H9 (cell line): ENCODE data around the gene DISC1. TPM values are rescaled to one million over a fixed set of nuclear protein-coding genes. Genes with fewer than 3 reads are reported as not detected.
"Not testable (repeated sequence)": the region's sequence is repeated elsewhere in the genome, so short reads cannot be mapped to it uniquely, and the experiment has no call there.

ENCODE experiments used
- DNase-seq: peaks from one replicate; pipeline ENCODE4 v3.0.0-alpha.2; 2017
- H2AFZ ChIP-seq: one replicate; pipeline ENCODE4 v1.6.1; 2013; ENCODE audit warnings: mild to moderate bottlenecking, low read length, control low read depth, moderate library complexity
- H2AK5ac ChIP-seq: 2 replicates; pipeline ENCODE4 v1.6.1; 2013; ENCODE audit warnings: low read length, control low read depth, mixed read lengths; ENCODE audit not compliant: insufficient read length
- H2BK120ac ChIP-seq: one replicate; pipeline ENCODE4 v1.6.1; 2013; ENCODE audit warnings: low read depth, mild to moderate bottlenecking, low read length, control low read depth, inconsistent platforms; ENCODE audit not compliant: poor library complexity, severe bottlenecking
- H2BK12ac ChIP-seq: 2 replicates; pipeline ENCODE4 v1.6.1; 2013; ENCODE audit warnings: low read length, control low read depth, mixed read lengths, low read depth; ENCODE audit not compliant: insufficient read length
- H2BK15ac ChIP-seq: 2 replicates; pipeline ENCODE4 v1.6.1; 2013; ENCODE audit warnings: low read depth, low read length, control low read depth
- H2BK20ac ChIP-seq: one replicate; pipeline ENCODE4 v1.6.1; 2013; ENCODE audit warnings: low read depth, mild to moderate bottlenecking, low read length, control low read depth, inconsistent platforms; ENCODE audit not compliant: poor library complexity, severe bottlenecking
- H2BK5ac ChIP-seq: 2 replicates; pipeline ENCODE4 v1.6.1; 2013; ENCODE audit warnings: low read length, control low read depth, mixed read lengths; ENCODE audit not compliant: insufficient read length
- H3K14ac ChIP-seq: 2 replicates; pipeline ENCODE4 v1.6.1; 2013; ENCODE audit warnings: low read length, control low read depth; ENCODE audit not compliant: insufficient read depth
- H3K18ac ChIP-seq: 2 replicates; pipeline ENCODE4 v1.6.1; 2013; ENCODE audit warnings: low read depth, mild to moderate bottlenecking, mixed read lengths, low read length, control low read depth; ENCODE audit not compliant: insufficient read length
- H3K23ac ChIP-seq: 2 replicates; pipeline ENCODE4 v1.6.1; 2013; ENCODE audit warnings: low read length, control low read depth, mixed read lengths, low read depth; ENCODE audit not compliant: insufficient read length
- H3K23me2 ChIP-seq: 2 replicates; pipeline ENCODE4 v1.6.1; 2013; ENCODE audit warnings: low read depth, mild to moderate bottlenecking, mixed read lengths, low read length, control low read depth; ENCODE audit not compliant: insufficient read length, poor library complexity, severe bottlenecking
- H3K27ac ChIP-seq: 2 replicates; pipeline ENCODE4 v1.5.1; 2013; ENCODE audit warnings: low read length, control low read depth, mixed read lengths, low read depth; ENCODE audit not compliant: insufficient read length
- H3K27me3 ChIP-seq: 2 replicates; pipeline ENCODE4 v1.6.1; 2013; ENCODE audit warnings: low read length, control low read depth, inconsistent platforms; ENCODE audit not compliant: insufficient read depth
- H3K4ac ChIP-seq: 2 replicates; pipeline ENCODE4 v1.6.1; 2013; ENCODE audit warnings: low read depth, mild to moderate bottlenecking, control low read depth, inconsistent platforms, low read length, moderate library complexity
- H3K4me1 ChIP-seq: 2 replicates; pipeline ENCODE4 v1.6.1; 2013; ENCODE audit warnings: low read length, control low read depth, inconsistent platforms; ENCODE audit not compliant: insufficient read depth
- H3K4me2 ChIP-seq: 2 replicates; pipeline ENCODE4 v1.6.1; 2013; ENCODE audit warnings: low read length, control low read depth, mixed read lengths; ENCODE audit not compliant: insufficient read length, insufficient read depth
- H3K56ac ChIP-seq: 2 replicates; pipeline ENCODE4 v1.6.1; 2013; ENCODE audit warnings: low read depth, mild to moderate bottlenecking, mixed read lengths, low read length, control low read depth; ENCODE audit not compliant: insufficient read length
- H3K79me1 ChIP-seq: 2 replicates; pipeline ENCODE4 v1.6.1; 2013; ENCODE audit warnings: low read depth, mild to moderate bottlenecking, moderate library complexity, low read length, control low read depth, inconsistent platforms; ENCODE audit not compliant: insufficient read depth, poor library complexity, severe bottlenecking
- H3K79me2 ChIP-seq: 2 replicates; pipeline ENCODE4 v1.6.1; 2013; ENCODE audit warnings: low read length, control low read depth, inconsistent platforms; ENCODE audit not compliant: insufficient read depth
- H3K9ac ChIP-seq: 2 replicates; pipeline ENCODE4 v1.6.1; 2013; ENCODE audit warnings: low read length, control low read depth, mixed read lengths; ENCODE audit not compliant: insufficient read length; ENCODE audit errors: extremely low read depth
- H3K9me3 ChIP-seq: one replicate; pipeline ENCODE4 v1.6.1; 2013; ENCODE audit warnings: low read depth, low read length, inconsistent platforms; ENCODE audit not compliant: control insufficient read depth
- H3T11ph ChIP-seq: one replicate; pipeline ENCODE4 v1.6.1; 2013; ENCODE audit warnings: mild to moderate bottlenecking, low read length, control low read depth, inconsistent platforms
- H4K20me1 ChIP-seq: one replicate; pipeline ENCODE4 v1.6.1; 2013; ENCODE audit not compliant: control insufficient read depth, insufficient read length, insufficient read depth
- H4K5ac ChIP-seq: 2 replicates; pipeline ENCODE4 v1.6.1; 2013; ENCODE audit warnings: low read depth, mild to moderate bottlenecking, mixed read lengths, low read length, control low read depth; ENCODE audit not compliant: insufficient read length
- H4K8ac ChIP-seq: replicated peaks from 2 replicates; pipeline ENCODE4 v1.6.1; 2013; ENCODE audit warnings: low read length, control low read depth, mixed read lengths, low read depth; ENCODE audit not compliant: insufficient read length
- H4K91ac ChIP-seq: 2 replicates; pipeline ENCODE4 v1.6.1; 2013; ENCODE audit warnings: low read depth, mild to moderate bottlenecking, moderate library complexity, mixed read lengths, low read length, control low read depth; ENCODE audit not compliant: insufficient read length
- H3K27ac Mint-ChIP-seq, 3 experiments: 2 replicates in 2 of 3; 3 replicates in 1 of 3; pipeline ENCODE4 v1.8.0; 2020 to 2021; ENCODE audit warnings: mixed read lengths in 3 of 3, mild to moderate bottlenecking in 1 of 3, moderate library complexity in 1 of 3
- H3K27me3 Mint-ChIP-seq: 2 replicates; pipeline ENCODE4 v1.8.0; 2021; ENCODE audit warnings: low read depth, mild to moderate bottlenecking, moderate library complexity, mixed read lengths
- H3K36me3 Mint-ChIP-seq, 3 experiments: 2 replicates in 2 of 3; 3 replicates in 1 of 3; pipeline ENCODE4 v1.8.0; 2020 to 2021; ENCODE audit warnings: low read depth in 3 of 3, mixed read lengths in 3 of 3; ENCODE audit not compliant: insufficient read depth in 1 of 3
- H3K4me1 Mint-ChIP-seq, 2 experiments: 2 replicates each; pipeline ENCODE4 v1.8.0; 2020; ENCODE audit warnings: mixed read lengths in 2 of 2
- H3K4me3 Mint-ChIP-seq, 2 experiments: 2 replicates in 1 of 2; 3 replicates in 1 of 2; pipeline ENCODE4 v1.8.0; 2020 to 2021; ENCODE audit warnings: mild to moderate bottlenecking in 2 of 2, mixed read lengths in 2 of 2, moderate library complexity in 1 of 2
- H3K9me3 Mint-ChIP-seq, 2 experiments: 2 replicates in 1 of 2; 3 replicates in 1 of 2; pipeline ENCODE4 v1.8.0; 2020; ENCODE audit warnings: mild to moderate bottlenecking in 2 of 2, mixed read lengths in 2 of 2, moderate library complexity in 1 of 2
- WGBS: extraction: QIAGEN DNeasy Blood & Tissue Kit; methylation state at CpG from one replicate; pipeline ENCODE4 v1.1.7; 2013; ENCODE audit warnings: missing lambda C conversion rate, low lambda C conversion rate, mixed read lengths; ENCODE audit not compliant: insufficient read length; ENCODE audit errors: extremely low coverage; 5-methylcytosine and 5-hydroxymethylcytosine counted together
- total RNA-seq: library from RNA; stranded (reverse); gene quantifications from 2 replicates; pipeline ENCODE4 v1.2.1, GENCODE V29; 2021
- TF ChIP-seq, protein P1 (sequence below): fragments of 200-600 bp; sonication (generic); conservative IDR thresholded peaks from 3 replicates; pipeline ENCODE4 v1.8.0; 2021; ENCODE audit warnings: antibody characterized with exemption, mild to moderate bottlenecking

The DISC1 gene
- total RNA-seq, 1 experiment from 2014 or later = 2.5 TPM

DNA sequence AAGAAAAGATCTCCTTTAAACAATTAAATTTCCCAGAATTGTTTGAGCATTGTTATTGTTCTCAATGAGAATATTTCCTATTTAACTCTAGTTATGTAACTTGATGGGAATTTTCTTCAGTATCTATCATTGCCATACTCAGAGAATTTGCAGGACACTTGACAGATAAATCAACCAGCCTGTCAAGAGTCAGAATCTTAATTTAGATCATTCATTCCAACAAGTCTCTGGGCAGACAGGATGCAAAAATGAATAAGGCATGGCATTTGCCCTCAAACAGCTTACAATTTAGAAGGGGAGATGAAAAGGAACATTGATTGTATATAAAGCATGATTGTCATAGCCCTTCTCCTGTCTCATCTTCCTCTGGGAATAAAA, 7.3 kb upstream of the DISC1 start:
- no peaks in the 10 kb centered on the region for H4K20me1 ChIP-seq
- Mint-ChIP-seq H3K36me3 (no peaks in the 10 kb centered on the region), H3K4me1 (no peaks in the 10 kb centered on the region), H3K9me3 (no peaks in the 10 kb centered on the region; a peak in 1 of 5 replicates), H3K4me3 (no peak overlapping the region), H3K27me3 (peaks cover 88% of the 10 kb centered on the region), H3K27ac (no peak overlapping the region)
- H3K9ac ChIP-seq = no peak overlapping the region
- no peak overlapping the region for H2BK20ac ChIP-seq
- no peak overlapping the region for H2BK5ac ChIP-seq
- no peak for DNase-seq
- no peak overlapping the region for H3K23ac ChIP-seq
- TF ChIP-seq, protein P1, sequence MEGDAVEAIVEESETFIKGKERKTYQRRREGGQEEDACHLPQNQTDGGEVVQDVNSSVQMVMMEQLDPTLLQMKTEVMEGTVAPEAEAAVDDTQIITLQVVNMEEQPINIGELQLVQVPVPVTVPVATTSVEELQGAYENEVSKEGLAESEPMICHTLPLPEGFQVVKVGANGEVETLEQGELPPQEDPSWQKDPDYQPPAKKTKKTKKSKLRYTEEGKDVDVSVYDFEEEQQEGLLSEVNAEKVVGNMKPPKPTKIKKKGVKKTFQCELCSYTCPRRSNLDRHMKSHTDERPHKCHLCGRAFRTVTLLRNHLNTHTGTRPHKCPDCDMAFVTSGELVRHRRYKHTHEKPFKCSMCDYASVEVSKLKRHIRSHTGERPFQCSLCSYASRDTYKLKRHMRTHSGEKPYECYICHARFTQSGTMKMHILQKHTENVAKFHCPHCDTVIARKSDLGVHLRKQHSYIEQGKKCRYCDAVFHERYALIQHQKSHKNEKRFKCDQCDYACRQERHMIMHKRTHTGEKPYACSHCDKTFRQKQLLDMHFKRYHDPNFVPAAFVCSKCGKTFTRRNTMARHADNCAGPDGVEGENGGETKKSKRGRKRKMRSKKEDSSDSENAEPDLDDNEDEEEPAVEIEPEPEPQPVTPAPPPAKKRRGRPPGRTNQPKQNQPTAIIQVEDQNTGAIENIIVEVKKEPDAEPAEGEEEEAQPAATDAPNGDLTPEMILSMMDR = no peak
- H3K27ac ChIP-seq = no peak overlapping the region
- no peak overlapping the region for H3T11ph ChIP-seq
- no peak overlapping the region for H2AFZ ChIP-seq
- no peak overlapping the region for H4K5ac ChIP-seq
- no peaks in the 10 kb centered on the region; the same call in 1 of the 2 replicates for H3K27me3 ChIP-seq
- no peak overlapping the region for H2BK15ac ChIP-seq
- H4K8ac ChIP-seq = no peak overlapping the region
- no peak overlapping the region for H2AK5ac ChIP-seq
- H3K79me2 ChIP-seq = no peaks in the 10 kb centered on the region
- no peak overlapping the region for H2BK12ac ChIP-seq
- no peaks in the 10 kb centered on the region for H3K23me2 ChIP-seq
- no peaks in the 10 kb centered on the region for H3K9me3 ChIP-seq
- no peak overlapping the region for H3K4me2 ChIP-seq
- no peak overlapping the region for H3K14ac ChIP-seq
- H3K56ac ChIP-seq = no peak overlapping the region
- H3K79me1 ChIP-seq = no peaks in the 10 kb centered on the region
- no peak overlapping the region for H3K18ac ChIP-seq
- H4K91ac ChIP-seq = no peak overlapping the region
- H2BK120ac ChIP-seq = no peak overlapping the region
- H3K4me1 ChIP-seq = no peaks in the 10 kb centered on the region
- no peak overlapping the region for H3K4ac ChIP-seq

DNA sequence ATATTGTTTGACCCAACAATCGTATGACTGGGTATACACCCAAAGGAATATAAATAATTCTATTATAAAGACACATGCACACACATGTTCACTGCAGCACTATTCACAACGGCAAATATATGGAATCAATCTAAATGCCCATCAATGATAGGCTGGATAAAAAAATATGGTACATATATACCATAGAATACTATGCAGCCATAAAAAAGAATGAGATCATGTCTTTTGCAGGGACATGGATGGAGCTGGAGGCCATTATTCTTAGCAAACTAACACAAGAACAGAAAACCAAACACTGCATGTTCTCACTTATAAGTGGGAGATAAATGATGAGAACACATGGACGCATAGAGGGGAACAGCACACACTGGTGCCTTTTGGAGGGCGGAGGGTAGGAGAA, 1.5 kb upstream of the DISC1 start:
- H2BK12ac ChIP-seq, H2BK20ac ChIP-seq, H2BK120ac ChIP-seq, H3K9me3 ChIP-seq, H3K14ac ChIP-seq, H3K4ac ChIP-seq, H3K27ac ChIP-seq, H3K27me3 ChIP-seq, H3K27ac Mint-ChIP-seq, H4K91ac ChIP-seq, H3K56ac ChIP-seq, H2BK15ac ChIP-seq, H4K8ac ChIP-seq, H3K79me2 ChIP-seq, H3K9me3 Mint-ChIP-seq, DNase-seq, H3K79me1 ChIP-seq, H2AFZ ChIP-seq, H2AK5ac ChIP-seq, H3K36me3 Mint-ChIP-seq, H3K23ac ChIP-seq, H3K18ac ChIP-seq, H3K4me1 ChIP-seq, H4K5ac ChIP-seq, H3T11ph ChIP-seq, H3K4me3 Mint-ChIP-seq, H3K4me2 ChIP-seq, H2BK5ac ChIP-seq, H3K9ac ChIP-seq, H4K20me1 ChIP-seq: not testable (repeated sequence)
- peaks cover 15% of the 10 kb centered on the region for H3K23me2 ChIP-seq
- Mint-ChIP-seq H3K4me1 (peaks cover 10 to 12% of the 10 kb centered on the region in 2 experiments), H3K27me3 (peaks cover 74% of the 10 kb centered on the region)
- no CpG with 5 or more reads among the region's 4 CpGs for WGBS
